RWPE1 (cell line): ENCODE measurements around the gene SMOC2.

ENCODE experiments used
- CTCF ChIA-PET: fragments of 350-600 bp; sonication (Branson Sonifier 250); formaldehyde crosslinking; extraction: SDS; loops from one replicate; lab custom pipeline; 2021; lab: Yijun Ruan, JAX
- POLR2A ChIA-PET: fragments of 400-600 bp; formaldehyde crosslinking; extraction: SDS; loops from one replicate; lab custom pipeline; 2020; ENCODE audit warnings: antibody characterized with exemption; ENCODE audit not compliant: low non-redundant PET; lab: Yijun Ruan, JAX
- DNase-seq: peaks from one replicate; pipeline ENCODE4 v3.0.0; 2012; ENCODE audit warnings: low spot score
- H3K27ac ChIP-seq: fragments of 450-650 bp; 2 replicates; pipeline ENCODE4 v1.5.1; 2017
- CTCF ChIP-seq: fragments of 450-650 bp; conservative IDR thresholded peaks from 2 replicates; pipeline ENCODE4 v1.5.1; 2017; ENCODE audit warnings: low read depth, mild to moderate bottlenecking

Gene SMOC2

GRCh38 chr6:168518348-168518745 lies 77.4 kb downstream of the SMOC2 start:
- TF ChIP-seq CTCF: no peak
- ChIA-PET CTCF (no interaction called here), POLR2A (no interaction called here)
- no peak overlapping the region for H3K27ac ChIP-seq
- no peak for DNase-seq

DNA sequence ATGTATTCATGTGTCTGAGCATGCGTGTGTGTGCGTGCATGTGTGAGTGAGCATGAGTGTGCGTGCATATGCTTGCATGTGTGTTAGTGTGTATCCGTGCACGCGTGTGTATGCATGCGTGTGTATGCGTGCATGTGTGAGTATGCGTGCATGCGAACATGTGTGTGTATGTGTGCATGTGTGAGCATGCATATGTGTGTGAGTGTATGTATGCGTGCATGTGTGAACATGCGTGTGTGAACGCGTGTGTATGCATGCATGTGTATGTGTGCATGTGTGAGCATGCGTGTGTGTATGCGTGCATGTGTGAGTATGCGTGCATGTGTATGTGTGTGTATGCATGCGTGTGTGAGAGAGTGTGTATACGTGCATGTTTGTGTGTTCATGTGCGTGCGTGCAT lies 77.9 kb downstream of the SMOC2 start:
- ChIA-PET CTCF (no interaction called here), POLR2A (no interaction called here)
- no peak for TF ChIP-seq CTCF
- no peak for DNase-seq
- no peak overlapping the region for H3K27ac ChIP-seq

GRCh38 chr6:168520233-168520632 lies 79.2 kb downstream of the SMOC2 start:
- POLR2A ChIA-PET: no interaction called here
- no peak overlapping the region for H3K27ac ChIP-seq
- no peak for TF ChIP-seq CTCF
- no peak for DNase-seq
- CTCF ChIA-PET: no interaction called here

- no peak for TF ChIP-seq CTCF
- CTCF ChIA-PET: no interaction called here
- POLR2A ChIA-PET: no interaction called here
- DNase-seq: no peak
- H3K27ac ChIP-seq: no peak overlapping the region
Observed at GRCh38 chr6:168524571-168525001, 83.6 kb downstream of the SMOC2 start.

DNA sequence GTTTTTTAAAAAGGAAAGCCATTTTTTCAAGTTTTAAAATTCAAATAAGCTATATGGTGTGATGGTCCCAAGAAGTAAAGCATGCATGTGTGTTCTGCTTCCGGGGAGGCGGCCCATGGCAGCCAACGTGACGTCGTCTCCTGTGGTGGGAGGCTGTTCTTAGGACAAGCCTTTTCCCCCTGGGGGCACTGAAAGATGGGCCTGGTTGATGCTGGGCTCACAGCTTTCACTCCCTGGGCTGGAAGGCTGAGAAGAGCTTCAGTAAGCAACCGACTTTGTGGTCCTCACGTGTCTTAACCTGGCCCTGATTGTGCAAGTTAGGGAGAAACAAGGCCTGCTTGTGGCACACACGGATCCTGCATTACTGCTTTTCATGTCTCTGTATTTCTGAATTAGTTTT lies 84.1 kb downstream of the SMOC2 start:
- ChIA-PET POLR2A (no interaction called here), CTCF (interaction anchor here (0.7 kb wide), 1 partner anchor 661 kb away, joined by 4 read pairs; no protein-coding TSS in a partner anchor)
- TF ChIP-seq CTCF: no peak
- H3K27ac ChIP-seq: no peak overlapping the region
- DNase-seq: no peak

DNA sequence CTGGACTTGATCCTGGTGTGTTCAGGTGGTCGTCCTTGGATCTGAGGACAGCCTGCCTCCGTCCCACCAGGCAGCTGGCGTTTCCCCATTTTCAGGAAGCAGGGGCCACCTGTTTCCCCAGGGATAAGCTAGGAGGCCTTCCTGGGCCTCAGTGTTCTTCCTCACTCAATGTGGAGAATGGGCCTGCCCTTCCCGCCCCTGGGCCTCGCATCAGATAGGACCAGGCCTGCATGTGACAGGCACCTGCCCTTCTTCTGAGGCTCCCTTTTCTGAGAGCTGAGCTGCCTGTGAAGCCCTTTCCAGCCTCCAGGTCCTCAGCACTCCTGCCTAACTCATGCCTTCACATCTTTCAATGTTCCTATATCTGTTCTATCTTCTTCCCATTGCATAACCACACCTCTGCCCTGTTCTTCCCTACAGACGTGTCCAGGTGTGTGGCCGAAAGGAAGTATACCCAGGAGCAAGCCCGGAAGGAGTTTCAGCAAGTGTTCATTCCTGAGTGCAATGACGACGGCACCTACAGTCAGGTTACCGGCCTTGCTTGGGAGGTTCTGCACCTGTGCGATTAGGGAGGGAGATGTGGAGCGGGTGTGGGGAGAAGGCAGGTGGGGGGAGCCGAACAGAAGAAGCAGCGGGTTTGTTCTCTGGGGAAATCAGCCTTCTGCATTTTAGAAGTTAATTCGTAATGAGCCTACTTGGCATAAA lies 85.1 kb downstream of the SMOC2 start:
- CTCF ChIA-PET: interaction anchor here (0.6 kb wide), 3 partner anchors 9 to 408 kb away, joined by 3 to 5 read pairs (median 3); no protein-coding TSS in a partner anchor
- TF ChIP-seq CTCF: no peak

More for the DNA sequence above, 85.1 kb downstream of the SMOC2 start:
- POLR2A ChIA-PET: no interaction called here
- no peak overlapping the region for H3K27ac ChIP-seq
- no peak for DNase-seq
